GM19193 (cell line): Measurements from ENCODE around the gene NDUFA5.

ENCODE experiments used
- POLR2A ChIP-seq: IDR thresholded peaks from 4 replicates; pipeline ENCODE4 v1.6.1; 2011; ENCODE audit not compliant: insufficient read depth, insufficient read length; ENCODE audit errors: extremely low read depth

Gene NDUFA5

DNA sequence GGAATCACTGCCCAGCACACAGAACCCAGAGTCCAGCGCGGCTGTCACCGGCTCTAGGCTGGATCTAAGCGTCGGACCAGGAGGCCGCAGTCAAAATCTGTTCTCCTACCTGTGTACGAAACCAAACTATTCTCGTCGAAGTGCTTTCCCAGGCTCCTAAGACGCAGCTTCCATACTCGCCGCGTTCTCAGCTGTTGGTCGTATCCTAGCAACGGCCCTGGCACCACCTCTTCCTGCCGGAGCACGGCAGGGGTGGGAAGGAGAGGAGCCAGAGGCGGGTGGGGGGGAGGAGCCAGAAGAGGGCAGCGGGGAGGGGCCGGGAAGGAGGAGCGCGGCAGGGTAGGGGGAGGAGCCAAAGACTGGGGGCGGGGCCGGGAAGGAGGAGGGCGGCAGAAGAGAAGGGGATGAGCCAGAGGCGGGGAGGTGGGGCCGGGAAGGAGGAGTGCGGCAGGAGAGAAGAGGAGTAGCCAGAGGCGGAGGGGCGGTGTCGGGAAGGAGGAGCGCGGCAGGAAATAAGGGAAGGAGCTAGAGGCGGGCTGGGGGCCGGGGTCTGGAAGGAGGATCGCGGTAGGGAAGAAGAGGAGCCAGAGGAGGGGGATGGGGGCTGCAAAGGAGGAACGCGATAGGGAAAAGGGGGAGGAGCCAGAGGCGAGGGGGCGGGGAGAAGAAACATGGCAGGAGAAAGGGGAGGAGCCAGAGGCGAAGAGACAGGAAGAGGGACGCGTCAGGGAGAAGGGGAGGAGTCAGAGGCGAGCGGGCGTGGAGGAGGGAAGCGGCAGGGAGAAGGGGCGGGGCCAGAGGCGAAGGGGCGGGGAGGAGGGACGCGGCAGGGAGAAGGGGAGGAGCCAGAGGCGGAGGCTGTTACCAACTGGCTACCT lies 23.0 kb downstream of the NDUFA5 start, which contains the start of gene IQUB:
Gene IQUB, minus strand, starts transcription at position 213 of the 878 bp plus-strand sequence. CDS start 22,255 bp downstream, outside the sequence.
- TF ChIP-seq POLR2A, result peak; percentile 45

DNA sequence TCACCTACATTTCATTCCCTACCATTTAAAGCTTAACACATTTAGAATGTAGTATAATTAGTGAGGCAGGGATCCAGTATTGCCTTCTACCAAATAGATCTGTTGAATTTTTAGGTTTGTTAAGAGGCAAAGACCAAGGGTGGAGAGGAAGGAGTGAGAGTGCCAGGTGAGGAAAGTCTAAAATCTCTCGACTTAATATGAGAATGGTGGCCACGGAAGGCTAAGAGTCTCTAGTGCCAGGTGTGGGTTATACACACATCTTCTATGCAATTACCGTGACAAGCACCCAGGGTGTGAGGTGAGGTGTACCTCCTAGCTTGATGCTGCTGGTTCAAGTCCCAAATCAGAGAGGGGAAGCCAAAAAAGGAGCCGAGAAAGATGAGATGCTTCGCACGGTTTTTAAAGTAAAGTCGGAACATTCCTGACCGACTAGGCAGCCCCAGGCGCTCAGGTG lies 23.7 kb downstream of the NDUFA5 start:
- TF ChIP-seq POLR2A, result no peak

DNA sequence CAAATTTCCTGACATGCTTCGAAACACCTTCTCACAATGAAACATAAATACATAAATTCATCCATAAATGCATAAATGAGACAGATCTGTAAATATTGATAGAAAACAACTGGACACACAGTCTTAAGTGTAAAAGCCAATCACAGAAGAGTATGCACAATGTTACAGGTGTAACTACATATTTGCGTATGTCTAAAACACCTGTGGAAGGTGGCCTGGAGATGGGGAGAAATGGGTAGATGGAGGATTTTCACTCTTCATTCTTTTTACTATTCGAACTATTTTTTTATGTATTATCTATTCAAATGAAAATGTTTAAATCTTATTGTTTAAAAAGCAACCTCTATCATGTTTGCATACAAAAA lies 24.1 kb downstream of the NDUFA5 start:
- TF ChIP-seq POLR2A, result no peak

DNA sequence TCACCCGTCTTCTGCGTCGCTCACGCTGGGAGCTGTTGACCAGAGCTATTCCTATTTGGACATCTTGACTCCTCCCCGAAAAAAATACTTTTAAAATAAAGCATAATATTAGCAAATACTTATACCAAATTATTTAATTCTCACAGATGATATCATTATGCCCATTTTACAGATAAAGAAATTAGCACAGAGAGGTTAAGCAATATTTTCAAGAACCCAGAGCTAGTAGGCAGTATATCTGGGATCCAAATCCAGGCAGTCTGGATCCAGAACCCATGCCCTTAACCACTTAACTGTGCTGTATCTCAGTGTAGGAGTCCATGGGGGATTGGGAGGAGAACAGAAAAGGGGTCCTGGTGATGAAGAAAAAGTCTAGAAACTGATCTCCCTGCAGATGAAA lies 29.4 kb downstream of the NDUFA5 start:
- no peak for TF ChIP-seq POLR2A

DNA sequence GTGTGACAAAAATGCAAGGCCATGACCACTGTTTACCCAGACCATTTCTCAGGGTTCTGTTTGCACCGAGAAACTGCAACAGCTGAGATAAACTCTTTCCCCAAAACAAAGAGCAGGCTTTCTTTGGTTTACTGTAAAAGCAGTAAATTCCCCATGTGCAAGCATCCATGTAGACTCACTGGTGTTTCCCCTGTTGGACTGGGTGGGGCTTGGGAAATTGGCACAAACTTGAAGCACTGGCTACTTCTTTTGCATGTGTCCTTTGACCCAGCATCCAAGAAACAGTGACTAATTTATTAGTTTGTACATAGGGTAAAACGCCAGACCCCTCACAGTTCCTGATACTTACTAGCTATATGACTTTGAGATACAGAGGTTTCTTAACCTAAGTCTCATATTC lies 35.6 kb downstream of the NDUFA5 start:
- TF ChIP-seq POLR2A, result no peak

DNA sequence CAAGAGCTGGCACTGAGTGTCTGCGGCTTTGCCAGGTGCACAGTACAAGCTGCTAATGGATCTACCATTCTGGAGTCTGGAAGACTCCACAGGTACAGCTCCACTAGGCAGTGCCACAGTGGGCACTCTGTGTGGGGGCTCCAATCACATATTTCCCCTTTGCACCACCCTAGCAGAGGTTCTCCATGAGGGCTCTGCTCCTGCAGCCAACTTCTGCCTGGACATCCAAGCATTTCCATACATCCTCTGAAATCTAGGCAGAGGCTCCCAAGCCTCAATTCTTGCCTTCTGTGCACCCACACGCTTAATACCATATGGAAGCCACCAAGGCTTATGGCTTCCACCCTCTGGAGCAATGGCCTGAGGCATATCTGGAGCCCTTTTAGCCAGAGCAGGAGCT lies 52.4 kb downstream of the NDUFA5 start:
- no peak for TF ChIP-seq POLR2A

DNA sequence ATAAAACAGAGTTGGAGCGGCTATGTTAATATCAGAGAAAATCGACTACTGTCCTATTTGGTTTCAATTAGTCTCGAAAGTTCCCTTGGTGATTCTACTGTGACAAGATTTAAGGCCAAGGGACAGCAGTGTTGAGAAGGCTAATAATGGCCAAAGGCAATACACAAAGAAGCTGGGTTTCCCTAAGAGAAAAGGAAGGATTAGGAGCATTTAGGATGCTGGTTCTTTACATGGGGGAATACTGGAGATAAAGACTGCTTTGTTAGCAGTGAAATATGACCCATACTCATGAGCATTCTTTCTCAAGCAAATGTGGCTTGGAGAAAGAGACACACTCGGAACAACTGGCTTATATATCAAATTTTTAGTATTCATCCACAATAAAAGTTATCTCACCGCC lies 55.4 kb downstream of the NDUFA5 start:
- no peak for TF ChIP-seq POLR2A

DNA sequence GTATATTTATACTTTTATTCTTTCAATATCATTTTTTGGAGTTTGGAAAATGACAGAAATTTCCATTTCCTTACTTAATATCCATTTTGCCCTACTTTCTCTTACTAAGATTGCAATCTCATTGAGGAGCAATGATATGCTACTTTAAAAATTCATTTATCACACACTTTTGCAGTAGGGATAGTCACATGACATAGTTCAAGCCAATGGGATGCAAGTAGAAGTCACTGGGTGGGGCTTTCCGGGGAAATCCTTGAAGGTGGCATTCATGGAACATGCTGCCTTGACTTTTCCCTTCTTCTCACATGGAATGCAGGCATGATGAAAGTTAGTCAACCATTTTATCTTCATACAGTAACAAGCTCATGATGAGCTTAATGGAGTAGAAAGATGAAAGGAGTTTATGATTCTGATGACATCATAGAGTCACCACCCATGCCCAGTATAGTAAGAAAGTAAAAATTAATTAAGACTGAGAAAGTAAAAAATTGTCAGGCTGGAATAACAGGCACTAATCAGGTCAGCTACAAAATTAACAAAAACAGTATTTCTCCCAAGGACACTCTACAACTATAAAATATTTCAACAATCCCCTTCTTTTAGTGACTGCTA lies 56.6 kb downstream of the NDUFA5 start:
- TF ChIP-seq POLR2A, result no peak

DNA sequence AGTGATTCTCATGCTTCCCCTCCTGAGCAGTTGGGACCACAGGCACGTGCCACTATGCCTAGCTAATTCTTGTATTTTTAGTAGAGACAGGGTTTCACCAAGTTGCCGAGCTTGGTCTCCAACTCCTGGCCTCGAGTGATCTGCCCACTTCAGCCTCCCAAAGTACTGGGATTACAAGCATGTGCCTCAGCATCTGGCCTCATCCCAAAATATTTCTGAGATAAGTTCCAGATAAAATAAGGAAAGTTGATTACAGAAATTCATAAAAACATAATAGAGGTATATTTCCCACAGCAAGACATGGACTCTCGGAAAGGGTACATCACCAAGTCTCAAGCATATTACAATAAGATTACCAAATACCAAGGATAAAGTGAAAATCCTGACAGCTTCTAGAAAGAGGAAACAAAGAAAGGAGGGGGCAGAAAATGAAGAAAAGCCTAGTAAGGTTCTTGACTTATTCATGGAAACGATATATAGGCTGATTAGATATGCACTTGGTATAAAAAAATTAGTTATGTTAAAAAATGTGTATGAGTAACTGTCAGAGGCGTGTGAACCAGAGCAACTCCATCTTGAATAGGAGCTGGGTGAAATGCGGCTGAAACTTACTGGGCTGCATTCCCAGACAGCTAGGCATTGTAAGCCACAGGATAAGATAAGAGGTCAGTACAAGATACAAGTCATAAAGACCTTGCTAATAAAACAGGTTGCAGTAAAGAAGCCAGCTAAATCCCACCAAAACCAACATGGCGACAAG lies 58.2 kb downstream of the NDUFA5 start:
- TF ChIP-seq POLR2A, result no peak

DNA sequence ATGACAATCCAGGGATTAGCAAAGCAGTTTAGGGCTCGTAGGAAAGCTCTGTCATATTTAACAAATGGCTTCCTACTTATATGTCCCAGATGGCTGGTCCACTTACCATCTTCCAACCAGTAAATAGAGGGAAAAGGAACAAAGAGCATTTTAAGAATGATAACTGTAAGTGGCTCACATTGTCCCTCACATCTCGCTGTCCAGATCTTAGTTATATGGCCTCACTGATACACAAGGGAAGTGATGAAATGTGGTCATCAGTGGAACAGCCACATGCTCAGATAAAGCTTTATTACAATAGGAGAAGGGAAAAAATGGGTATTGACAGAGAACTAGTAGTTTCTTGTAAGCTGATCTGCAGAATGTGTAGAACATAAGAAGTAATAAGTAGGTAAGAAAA lies 59.0 kb downstream of the NDUFA5 start:
- no peak for TF ChIP-seq POLR2A

DNA sequence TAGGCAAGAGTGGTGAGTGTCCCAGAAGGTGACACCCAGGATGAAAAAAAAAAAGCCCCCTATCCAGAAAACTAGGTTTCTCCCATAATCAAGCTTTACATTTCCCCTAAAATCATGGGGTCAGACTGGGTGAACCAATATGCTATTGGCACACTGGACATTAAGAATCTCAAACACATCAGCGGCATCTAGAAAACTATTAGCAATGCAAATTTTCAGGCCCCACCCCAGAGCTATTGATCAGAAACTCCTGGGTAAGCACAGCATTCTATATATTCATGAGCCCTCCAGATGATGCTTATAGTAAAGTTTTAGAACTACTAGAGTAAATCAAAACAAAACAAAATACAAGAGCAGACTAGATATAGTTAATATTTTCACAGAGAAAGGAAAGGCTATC lies 59.6 kb downstream of the NDUFA5 start:
- TF ChIP-seq POLR2A, result no peak

DNA sequence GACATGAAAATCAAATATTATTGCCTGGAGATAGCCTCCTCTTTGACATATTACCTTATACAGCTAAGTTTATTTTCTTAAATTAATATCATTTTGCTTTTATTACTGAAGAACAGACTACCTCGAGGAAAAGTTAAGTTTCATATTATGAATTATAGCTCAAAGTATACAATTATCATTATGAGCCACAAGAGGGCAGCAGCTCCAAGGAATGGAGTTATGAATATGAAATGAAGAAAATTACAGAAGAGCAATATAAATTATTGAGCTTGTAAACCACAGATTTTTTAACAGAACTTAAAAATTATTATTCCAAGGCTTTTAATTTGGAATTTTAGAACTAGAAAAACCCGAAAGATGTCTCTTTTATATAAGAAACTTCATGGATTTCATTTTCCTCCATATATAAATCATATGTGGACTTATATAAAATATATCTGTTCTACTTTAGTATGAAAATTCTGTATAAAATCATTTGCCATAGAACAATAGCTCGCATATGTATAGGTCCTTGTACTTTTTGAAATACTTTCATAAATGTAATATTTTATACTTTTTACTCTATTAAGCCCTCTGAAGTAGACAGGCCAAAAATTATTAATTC lies 63.3 kb downstream of the NDUFA5 start:
- TF ChIP-seq POLR2A, result no peak

DNA sequence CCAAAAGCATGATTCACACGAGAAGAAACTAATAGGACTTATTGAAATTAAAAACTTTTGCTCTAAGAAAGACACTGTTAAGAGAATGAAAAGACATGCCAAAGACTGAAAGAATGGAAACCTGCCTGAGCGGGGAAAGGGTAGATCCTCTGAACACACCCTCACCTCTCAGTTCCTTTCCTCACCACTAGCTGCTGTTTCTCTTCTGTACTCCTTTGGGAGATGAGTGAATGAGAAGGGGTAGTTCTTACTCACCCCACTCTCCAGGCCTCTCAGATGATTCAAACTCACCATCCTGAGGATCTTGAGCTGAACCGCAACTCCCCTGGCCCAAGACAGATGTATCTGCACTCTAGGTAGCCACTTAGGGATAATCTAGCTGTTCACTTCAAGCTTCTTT lies 65.1 kb downstream of the NDUFA5 start:
- TF ChIP-seq POLR2A, result no peak
